ENCODE results near the gene RHEX.

DNA sequence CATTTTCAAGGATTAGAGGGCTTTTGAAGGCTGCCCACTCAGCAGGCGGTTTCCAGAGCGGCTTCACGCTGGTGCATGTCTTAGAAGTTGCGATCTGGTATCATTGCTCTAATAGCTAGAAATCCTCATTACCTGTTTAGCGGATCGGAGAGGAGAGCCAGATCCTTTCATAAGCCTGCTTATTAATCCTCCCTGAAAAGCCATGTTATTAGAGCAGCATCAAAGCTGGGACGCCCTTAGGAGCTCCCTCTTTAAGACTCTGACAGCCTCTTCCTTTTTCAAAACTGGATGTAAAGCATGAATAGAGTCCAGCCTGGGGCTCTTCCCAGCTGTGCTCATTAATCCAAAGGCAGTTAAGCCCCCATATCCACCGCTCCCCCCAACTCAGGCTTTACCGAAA is 15.4 kb upstream of the RHEX start:
- no peak for TF ChIP-seq EZH2 (IDR thresholded peaks at IDR 0.05; ENCODE audit: borderline replicate concordance, insufficient read depth, low read depth, low read length, poor library complexity, severe bottlenecking)
- TF ChIP-seq, protein P1, sequence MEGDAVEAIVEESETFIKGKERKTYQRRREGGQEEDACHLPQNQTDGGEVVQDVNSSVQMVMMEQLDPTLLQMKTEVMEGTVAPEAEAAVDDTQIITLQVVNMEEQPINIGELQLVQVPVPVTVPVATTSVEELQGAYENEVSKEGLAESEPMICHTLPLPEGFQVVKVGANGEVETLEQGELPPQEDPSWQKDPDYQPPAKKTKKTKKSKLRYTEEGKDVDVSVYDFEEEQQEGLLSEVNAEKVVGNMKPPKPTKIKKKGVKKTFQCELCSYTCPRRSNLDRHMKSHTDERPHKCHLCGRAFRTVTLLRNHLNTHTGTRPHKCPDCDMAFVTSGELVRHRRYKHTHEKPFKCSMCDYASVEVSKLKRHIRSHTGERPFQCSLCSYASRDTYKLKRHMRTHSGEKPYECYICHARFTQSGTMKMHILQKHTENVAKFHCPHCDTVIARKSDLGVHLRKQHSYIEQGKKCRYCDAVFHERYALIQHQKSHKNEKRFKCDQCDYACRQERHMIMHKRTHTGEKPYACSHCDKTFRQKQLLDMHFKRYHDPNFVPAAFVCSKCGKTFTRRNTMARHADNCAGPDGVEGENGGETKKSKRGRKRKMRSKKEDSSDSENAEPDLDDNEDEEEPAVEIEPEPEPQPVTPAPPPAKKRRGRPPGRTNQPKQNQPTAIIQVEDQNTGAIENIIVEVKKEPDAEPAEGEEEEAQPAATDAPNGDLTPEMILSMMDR (IDR thresholded peaks at IDR 0.05): no peak
